Measurements from ENCODE around the gene MSLN.

MSLN gene

DNA sequence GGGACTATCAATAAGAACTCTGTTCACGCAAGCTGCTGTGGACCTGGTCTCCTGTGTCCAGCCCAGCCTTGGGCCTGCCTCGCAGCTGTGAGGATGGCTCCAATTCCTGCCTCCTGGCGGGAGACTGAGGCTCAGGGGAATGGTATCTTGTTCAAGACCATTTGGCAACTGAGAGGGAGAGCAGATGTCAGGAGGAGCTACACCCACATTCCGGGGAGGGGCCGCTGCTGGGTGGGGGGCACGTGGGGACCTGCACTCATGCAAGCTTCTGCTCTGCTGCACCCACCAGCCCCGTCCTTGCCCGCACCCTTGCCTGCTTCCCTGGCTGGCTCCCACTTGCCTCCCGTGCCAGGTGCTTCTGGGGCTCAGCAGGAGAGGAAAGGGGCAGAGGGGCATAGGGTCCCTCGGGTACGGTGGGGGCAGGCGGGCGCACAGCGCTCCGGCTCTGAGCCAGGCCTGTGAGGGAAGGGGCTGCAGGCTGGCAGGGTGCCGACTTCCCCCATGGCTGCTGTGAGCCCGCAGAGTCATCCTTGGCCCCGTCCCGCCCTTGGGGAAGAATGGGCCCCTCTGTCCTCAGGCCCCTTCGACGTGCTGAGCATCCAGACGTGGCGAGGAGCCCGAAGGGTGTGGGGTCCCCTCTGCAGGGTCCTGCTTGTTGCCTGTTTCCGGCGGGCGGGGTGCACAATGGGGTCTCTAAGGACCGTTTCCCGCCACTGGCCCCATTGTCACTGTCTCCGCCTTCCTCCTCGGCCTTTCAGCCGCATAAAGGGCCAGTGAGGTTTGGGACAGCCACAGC is 42.9 kb upstream of the MSLN start:
- FAIRE-seq, result no peak
- DNase-seq (ENCODE audit: insufficient read length), result no peak
- no peak for TF ChIP-seq TAF1 (IDR thresholded peaks at IDR 0.05; ENCODE audit: borderline replicate concordance, low read depth, low read length)
- no peak for TF ChIP-seq POLR2A (IDR thresholded peaks at IDR 0.05; ENCODE audit: low read depth, low read length)
- no peak for TF ChIP-seq POLR2AphosphoS5 (IDR thresholded peaks at IDR 0.05; ENCODE audit: low read depth, low read length)

DNA sequence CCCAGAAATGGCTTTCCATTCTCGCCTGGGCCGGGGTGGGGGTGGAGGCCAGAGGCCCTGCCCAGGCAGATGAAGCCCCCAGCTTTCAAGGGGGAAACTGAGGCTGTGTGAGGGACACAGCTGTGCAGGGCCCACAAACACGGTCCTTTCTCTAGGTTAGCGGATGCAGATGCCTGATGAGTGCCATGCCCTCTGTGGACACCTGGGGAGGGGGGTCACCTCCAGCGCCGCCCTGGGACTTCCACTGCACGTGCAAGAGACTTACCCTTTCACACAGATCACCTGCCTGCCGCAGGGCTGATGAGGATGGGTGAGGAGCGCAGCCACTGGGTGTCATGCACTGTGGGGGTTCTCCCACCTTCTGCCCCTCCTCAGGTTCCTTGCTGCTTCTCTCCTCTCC is 42.1 kb upstream of the MSLN start:
- no peak for FAIRE-seq

DNA sequence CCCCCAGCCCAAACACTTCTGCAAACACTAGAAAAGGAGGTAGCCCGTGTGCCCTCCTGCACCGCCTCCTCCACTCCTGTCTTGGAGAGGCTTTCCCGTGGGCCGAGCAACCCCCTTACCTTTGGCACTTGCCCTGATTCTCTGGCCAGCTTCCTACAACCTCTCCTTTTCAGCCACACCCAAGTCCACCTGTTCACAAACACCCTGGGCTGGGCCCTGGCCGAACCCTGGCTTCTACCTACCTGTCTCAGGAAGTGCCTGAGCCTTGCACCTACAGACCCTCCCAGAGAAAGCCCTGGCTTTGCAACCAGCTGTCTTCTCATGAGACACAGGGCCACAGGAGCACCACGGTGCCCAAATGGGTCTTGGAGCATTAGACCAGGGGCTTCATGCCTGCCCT is 41.6 kb upstream of the MSLN start:
- DNase-seq (ENCODE audit: insufficient read length) (no peak), FAIRE-seq (no peak)
- TF ChIP-seq POLR2A (IDR thresholded peaks at IDR 0.05; ENCODE audit: low read depth, low read length), result no peak
- no peak for TF ChIP-seq POLR2AphosphoS5 (IDR thresholded peaks at IDR 0.05; ENCODE audit: low read depth, low read length)
- TF ChIP-seq TAF1 (IDR thresholded peaks at IDR 0.05; ENCODE audit: borderline replicate concordance, low read depth, low read length), result no peak

More for the DNA sequence above, 42.1 kb upstream of the MSLN start:
- TF ChIP-seq TAF1 (IDR thresholded peaks at IDR 0.05; ENCODE audit: borderline replicate concordance, low read depth, low read length), result no peak
- TF ChIP-seq POLR2A (IDR thresholded peaks at IDR 0.05; ENCODE audit: low read depth, low read length), result no peak
- no peak for TF ChIP-seq POLR2AphosphoS5 (IDR thresholded peaks at IDR 0.05; ENCODE audit: low read depth, low read length)
- DNase-seq (ENCODE audit: insufficient read length), result no peak

DNA sequence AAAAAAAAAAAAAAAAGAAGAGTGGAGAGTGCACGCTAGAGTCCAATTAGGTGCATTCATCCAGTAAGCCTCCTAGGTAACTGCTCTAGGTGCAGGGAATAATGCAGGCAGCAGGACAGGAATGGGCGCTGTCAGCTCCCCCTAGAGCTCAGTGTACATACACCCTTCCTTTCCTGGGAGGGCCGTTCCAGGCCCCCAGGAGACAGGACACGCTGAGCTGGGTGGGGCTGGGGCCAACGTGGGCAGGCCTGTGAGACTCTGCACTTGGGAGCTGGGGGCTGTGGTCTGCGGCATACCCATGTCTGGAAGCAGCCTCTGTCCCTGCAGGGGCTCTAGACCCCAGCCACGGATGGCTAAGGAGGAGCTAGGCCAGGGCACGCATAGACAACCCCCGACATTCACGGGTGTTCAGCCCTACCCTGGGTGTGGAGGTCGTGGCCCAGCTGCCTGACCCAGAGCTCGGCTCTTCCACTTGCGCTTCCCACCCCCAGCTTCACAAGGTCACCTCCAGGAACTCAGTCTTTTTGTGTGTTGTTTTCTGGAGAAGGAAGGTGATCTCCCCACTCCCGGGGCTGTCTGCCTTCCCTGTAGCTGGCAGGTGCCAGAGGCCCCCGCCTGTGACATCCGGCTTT is 40.6 kb upstream of the MSLN start:
- DNase-seq (ENCODE audit: insufficient read length) (no peak), FAIRE-seq (peak; percentile 33)
- TF ChIP-seq TAF1 (IDR thresholded peaks at IDR 0.05; ENCODE audit: borderline replicate concordance, low read depth, low read length) (no peak), POLR2A (IDR thresholded peaks at IDR 0.05; ENCODE audit: low read depth, low read length) (no peak), POLR2AphosphoS5 (IDR thresholded peaks at IDR 0.05; ENCODE audit: low read depth, low read length) (no peak)

DNA sequence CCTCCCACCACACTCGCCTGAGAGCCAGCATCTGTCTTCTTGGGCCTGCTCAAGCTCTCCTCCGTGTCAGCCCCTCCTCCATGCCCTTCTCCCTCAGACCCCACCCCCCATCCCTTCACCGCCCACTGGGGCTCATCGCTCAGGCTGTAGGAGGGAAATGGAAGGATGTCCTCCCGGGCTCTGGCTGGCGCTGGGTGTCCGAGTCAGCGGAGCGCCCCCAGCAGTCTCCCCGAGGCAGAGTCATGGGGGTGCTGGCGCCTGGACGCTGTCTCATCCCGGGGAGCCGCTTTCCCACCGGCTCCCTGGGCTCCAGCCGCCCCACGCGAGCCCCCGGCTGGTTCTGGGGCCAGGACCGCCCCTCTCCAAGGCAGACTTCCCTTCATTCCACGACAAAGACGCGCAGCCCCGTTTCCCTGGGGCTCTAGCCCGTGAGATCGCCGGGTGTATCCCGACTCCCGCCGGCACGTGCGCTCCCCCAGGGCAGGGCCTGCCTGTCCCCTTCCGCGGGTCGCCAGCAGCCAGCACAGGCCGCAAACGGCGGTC is 40.0 kb upstream of the MSLN start:
- peak; percentile 93 for FAIRE-seq

DNA sequence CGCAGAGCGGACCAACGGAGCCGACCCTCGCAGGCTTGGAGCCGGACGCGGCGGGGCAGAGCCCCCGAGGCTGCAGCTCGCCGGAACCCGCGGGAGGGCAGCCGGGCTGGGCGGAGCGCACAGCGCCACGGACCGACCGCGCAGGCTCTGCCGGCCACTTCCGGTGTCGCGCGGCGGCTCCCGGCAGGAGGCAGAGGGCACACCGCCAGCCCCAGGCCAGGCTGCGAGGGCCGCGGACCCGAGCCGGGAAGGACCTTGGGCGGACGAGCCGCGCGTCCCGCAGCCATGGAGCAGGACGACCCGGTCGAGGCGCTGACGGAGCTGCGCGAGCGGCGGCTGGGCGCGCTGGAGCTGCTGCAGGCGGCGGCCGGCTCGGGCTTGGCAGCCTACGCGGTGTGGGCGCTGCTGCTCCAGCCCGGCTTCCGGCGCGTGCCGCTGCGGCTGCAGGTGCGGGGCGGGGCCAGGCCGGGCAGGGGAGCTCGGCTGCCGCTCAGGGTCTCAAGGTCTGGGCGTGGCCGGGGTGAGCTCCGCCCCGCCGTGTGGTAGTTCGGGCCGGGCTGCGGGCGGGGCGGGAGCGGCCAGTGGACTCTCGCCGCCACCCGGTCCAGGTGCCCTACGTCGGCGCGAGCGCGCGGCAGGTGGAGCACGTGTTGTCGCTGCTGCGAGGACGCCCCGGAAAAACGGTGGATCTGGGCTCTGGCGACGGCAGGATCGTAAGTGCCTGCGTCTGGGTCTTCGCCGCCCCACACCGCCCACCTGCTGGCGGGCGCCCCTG is 39.4 kb upstream of the MSLN start, which contains the start of gene ANTKMT:
ANTKMT (plus strand) TSS at position 157 of the 775 bp plus-strand sequence; CDS start at position 286, 129 bp downstream.
- TF ChIP-seq POLR2A (IDR thresholded peaks at IDR 0.05; ENCODE audit: low read depth, low read length) (peak; percentile 94), TAF1 (IDR thresholded peaks at IDR 0.05; ENCODE audit: borderline replicate concordance, low read depth, low read length) (peak; percentile 48; the same call in 1 of the 2 replicates), POLR2AphosphoS5 (IDR thresholded peaks at IDR 0.05; ENCODE audit: low read depth, low read length) (peak; percentile 92)
- DNase-seq (ENCODE audit: insufficient read length), result peak; percentile 98
- peak; percentile 98 for FAIRE-seq

More for the DNA sequence above, 40.0 kb upstream of the MSLN start:
- TF ChIP-seq TAF1 (IDR thresholded peaks at IDR 0.05; ENCODE audit: borderline replicate concordance, low read depth, low read length) (no peak), POLR2A (IDR thresholded peaks at IDR 0.05; ENCODE audit: low read depth, low read length) (no peak)
- DNase-seq (ENCODE audit: insufficient read length), result peak; percentile 80

DNA sequence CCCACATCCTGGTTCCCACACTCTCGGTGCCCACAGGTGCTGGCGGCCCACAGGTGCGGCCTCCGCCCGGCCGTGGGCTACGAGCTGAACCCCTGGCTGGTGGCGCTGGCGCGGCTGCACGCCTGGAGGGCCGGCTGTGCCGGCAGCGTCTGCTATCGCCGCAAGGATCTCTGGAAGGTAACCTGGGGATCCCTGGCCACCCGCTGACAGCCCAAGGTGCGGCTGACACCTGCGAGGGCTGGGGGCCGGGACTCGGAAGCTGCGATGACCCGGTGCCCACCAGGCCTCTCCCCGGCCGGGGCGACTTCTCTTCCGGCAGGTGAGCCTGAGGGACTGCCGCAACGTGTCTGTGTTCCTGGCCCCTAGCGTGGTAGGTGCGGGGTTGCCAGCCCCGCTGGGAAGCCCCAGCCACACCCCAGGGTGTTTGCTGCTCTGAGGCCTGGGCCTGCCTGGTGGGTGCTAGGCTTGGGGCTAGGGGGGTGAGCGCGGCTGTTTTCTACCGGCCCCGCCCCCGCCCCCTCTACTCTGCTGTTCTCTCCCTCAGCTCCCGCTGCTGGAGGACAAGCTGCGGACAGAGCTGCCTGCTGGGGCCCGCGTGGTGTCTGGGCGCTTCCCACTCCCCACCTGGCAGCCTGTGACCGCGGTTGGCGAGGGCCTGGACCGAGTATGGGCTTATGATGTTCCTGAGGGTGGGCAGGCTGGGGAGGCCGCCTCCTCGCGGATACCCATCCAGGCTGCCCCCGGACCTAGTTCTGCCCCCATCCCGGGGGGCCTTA is 38.6 kb upstream of the MSLN start:
- no peak for FAIRE-seq
- no peak for TF ChIP-seq POLR2AphosphoS5 (IDR thresholded peaks at IDR 0.05; ENCODE audit: low read depth, low read length)
- TF ChIP-seq POLR2A (IDR thresholded peaks at IDR 0.05; ENCODE audit: low read depth, low read length), result no peak
- no peak for TF ChIP-seq TAF1 (IDR thresholded peaks at IDR 0.05; ENCODE audit: borderline replicate concordance, low read depth, low read length)

DNA sequence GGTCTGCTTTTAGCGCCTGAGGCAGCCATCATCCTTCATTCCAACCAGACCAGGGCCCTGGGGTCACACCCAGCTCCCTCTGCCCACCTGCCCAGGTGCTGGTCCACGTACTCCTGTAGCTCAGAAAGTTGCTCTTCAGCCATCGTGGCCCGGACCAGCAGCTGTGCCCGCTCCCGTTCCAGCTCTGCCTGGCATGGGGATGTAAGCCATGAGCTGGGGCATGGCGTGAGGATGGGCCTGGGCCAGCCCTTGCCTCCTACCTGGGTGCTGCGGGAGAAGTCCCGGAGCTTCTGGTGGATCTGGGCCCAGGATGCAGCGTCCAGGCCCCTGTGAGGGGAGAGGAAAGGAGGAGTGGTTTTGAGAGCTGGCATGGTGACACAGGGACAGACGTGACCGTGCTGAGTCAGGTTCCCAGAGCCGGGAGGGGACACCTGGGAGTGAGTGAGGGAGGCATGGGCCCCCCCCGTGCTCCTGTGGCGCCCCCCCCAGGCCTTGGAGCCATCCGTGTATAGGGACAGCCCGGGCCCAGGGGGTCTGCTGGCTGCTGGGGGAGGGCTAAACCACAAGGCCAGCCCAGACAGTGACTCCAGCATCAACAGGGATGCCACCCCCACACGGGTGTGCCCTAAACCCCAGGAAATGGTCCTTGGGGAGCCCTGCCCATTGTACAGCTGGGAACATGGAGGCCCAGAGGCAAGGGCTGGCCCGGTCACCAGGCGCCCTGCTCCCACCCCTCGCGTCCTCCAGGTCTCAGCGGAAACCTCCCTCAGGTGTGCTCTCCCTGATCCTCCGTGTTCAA is 37.5 kb upstream of the MSLN start:
- no peak for TF ChIP-seq TAF1 (IDR thresholded peaks at IDR 0.05; ENCODE audit: borderline replicate concordance, low read depth, low read length)
- no peak for TF ChIP-seq POLR2A (IDR thresholded peaks at IDR 0.05; ENCODE audit: low read depth, low read length)
- TF ChIP-seq POLR2AphosphoS5 (IDR thresholded peaks at IDR 0.05; ENCODE audit: low read depth, low read length), result no peak; the same call in 1 of the 2 replicates
- DNase-seq (ENCODE audit: insufficient read length) (no peak), FAIRE-seq (no peak)

More for the DNA sequence above, 38.6 kb upstream of the MSLN start:
- no peak for DNase-seq (ENCODE audit: insufficient read length)

DNA sequence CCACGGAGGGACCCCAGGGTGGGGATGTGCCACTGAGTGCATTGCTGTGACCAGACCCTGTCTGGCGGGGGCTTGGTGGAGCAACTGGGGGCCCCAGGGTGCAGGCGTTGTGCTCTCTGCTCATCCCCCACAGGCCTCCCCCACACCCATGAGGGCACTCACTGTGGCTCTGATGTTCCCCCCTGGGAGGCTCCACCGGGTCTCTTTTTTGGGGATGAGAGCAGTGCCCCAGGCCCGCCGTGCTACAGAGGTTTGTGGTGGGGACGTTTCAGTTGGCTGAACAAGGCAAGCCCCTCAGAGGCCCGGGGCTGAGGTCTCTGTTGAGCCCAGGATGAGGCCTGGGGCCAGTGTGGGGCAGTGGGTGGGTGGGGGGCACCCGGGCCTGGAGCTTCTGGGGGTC is 36.8 kb upstream of the MSLN start:
- no peak for FAIRE-seq
- DNase-seq (ENCODE audit: insufficient read length), result no peak
- no peak for TF ChIP-seq TAF1 (IDR thresholded peaks at IDR 0.05; ENCODE audit: borderline replicate concordance, low read depth, low read length)
- no peak for TF ChIP-seq POLR2A (IDR thresholded peaks at IDR 0.05; ENCODE audit: low read depth, low read length)
- no peak for TF ChIP-seq POLR2AphosphoS5 (IDR thresholded peaks at IDR 0.05; ENCODE audit: low read depth, low read length)

All from GM12892 (cell line).